Neural progenitor cell (in vitro differentiated cells): ENCODE results near the gene FTSJ3.

ENCODE experiments used
- EZH2 ChIP-seq: fragments of 200-600 bp; sonication (generic); IDR thresholded peaks from 2 replicates; pipeline ENCODE4 v1.6.1; 2017; ENCODE audit warnings: antibody characterized with exemption, mild to moderate bottlenecking, moderate library complexity
- EZH2phosphoT487 ChIP-seq: fragments of 200-600 bp; sonication (generic); IDR thresholded peaks from 2 replicates; pipeline ENCODE4 v1.6.1; 2017; ENCODE audit warnings: antibody characterized with exemption
- TF ChIP-seq, protein P1 (sequence below): fragments of 200-600 bp; sonication (generic); IDR thresholded peaks from 2 replicates; pipeline ENCODE4 v1.5.1; 2017; ENCODE audit warnings: antibody characterized with exemption, mild to moderate bottlenecking

- TF ChIP-seq, protein P1, sequence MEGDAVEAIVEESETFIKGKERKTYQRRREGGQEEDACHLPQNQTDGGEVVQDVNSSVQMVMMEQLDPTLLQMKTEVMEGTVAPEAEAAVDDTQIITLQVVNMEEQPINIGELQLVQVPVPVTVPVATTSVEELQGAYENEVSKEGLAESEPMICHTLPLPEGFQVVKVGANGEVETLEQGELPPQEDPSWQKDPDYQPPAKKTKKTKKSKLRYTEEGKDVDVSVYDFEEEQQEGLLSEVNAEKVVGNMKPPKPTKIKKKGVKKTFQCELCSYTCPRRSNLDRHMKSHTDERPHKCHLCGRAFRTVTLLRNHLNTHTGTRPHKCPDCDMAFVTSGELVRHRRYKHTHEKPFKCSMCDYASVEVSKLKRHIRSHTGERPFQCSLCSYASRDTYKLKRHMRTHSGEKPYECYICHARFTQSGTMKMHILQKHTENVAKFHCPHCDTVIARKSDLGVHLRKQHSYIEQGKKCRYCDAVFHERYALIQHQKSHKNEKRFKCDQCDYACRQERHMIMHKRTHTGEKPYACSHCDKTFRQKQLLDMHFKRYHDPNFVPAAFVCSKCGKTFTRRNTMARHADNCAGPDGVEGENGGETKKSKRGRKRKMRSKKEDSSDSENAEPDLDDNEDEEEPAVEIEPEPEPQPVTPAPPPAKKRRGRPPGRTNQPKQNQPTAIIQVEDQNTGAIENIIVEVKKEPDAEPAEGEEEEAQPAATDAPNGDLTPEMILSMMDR = no peak
- no peak for TF ChIP-seq EZH2
- no peak for TF ChIP-seq EZH2phosphoT487
These were observed 31.8 kb upstream of the FTSJ3 start for GRCh38 chr17:63859257-63859656.
